ENCODE data around the gene ZSWIM3.

ZSWIM3 gene

DNA sequence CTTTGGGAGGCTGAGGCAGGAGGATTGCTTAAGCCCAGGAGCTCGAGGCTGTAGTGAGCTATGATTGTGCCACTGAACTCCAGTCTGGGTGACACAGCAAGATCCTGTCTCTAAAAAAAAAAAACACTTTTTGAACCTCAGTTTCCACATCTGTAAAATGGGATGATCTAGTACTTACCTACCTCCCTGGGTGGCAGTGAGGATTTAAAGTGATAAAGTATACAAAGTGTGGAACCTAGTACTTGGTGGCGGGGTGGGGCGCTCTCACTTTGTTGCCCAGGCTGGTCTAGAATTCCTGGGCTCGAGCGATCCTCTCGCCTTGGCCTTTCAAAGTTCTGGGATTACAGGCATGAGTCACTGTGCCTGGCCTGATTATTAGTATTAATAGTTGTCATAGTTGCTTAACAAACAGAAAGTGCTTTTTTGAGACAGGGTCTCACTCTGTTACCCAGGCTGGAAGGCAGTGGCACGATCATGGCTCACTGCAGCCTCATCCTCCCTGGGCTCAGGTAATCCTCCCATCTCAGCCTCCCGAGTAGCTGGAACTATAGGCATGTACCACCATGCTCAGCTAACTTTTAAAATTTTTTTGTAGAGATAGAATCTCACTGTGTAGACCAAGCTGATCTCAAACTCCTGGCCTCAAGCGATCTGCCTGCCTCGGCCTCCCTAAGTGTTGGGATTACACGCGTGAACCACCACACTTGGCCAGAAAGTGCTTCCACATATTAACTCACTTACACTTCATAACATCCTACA lies 61.5 kb downstream of the ZSWIM3 start:
- no peaks in the 10 kb centered on the region for H3K9me3 ChIP-seq (ENCODE audit: low read length)
- no peaks in the 10 kb centered on the region for H3K27me3 ChIP-seq (ENCODE audit: insufficient read depth, low read length)
- H2AFZ ChIP-seq (ENCODE audit: low read depth, low read length): no peak overlapping the region
- H3K4me3 ChIP-seq (ENCODE audit: low read length): no peak overlapping the region
- H3K4me1 ChIP-seq (ENCODE audit: insufficient read depth, low read length): no peaks in the 10 kb centered on the region
- H3K36me3 ChIP-seq (ENCODE audit: insufficient read depth, low read length): no peaks in the 10 kb centered on the region

DNA sequence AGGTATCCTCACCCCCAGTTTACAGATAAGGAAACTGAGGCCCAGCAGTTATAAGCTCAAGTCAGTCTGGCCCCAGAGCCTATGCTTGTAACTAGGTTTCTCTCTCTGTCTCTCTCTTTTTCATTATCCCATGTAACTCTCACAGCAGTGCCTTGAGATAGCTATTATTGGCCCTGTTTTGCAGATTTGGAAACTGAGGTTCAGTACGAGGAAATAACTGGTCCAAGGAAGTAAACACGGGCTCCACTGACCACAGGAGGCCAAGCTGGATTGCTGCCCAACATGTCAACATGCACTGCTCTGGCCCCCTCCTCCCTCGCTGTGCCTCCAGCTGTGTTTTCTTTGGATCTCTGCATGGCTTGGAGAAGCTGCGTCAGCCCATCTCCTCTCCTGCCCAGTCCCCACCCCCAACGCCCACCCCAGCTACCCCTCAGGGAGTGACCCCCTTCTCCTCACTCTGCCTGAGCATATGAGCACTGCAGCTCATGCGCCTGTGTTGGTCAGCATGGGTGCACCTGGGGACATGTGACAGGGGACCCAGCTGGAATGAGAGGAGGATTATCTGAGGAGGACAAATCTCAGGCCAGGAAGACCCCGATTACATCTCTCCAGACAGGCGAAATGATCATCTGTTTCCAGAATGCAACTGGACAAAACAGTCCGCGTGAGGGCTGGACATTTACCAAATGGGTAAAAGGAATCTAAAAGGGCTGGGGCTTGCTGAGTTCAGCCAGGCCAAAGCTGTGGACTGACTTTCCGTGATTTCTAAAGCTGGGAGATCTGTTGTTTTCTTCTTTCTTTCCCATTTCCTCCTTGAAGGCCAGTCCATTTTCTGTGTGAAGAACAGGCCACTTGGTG lies 62.4 kb downstream of the ZSWIM3 start:
- H3K27me3 ChIP-seq (ENCODE audit: insufficient read depth, low read length): no peaks in the 10 kb centered on the region
- H3K4me1 ChIP-seq (ENCODE audit: insufficient read depth, low read length): no peaks in the 10 kb centered on the region
- H2AFZ ChIP-seq (ENCODE audit: low read depth, low read length): no peak overlapping the region
- H3K4me3 ChIP-seq (ENCODE audit: low read length): no peak overlapping the region
- H3K36me3 ChIP-seq (ENCODE audit: insufficient read depth, low read length): no peaks in the 10 kb centered on the region
- H3K9me3 ChIP-seq (ENCODE audit: low read length): no peaks in the 10 kb centered on the region

DNA sequence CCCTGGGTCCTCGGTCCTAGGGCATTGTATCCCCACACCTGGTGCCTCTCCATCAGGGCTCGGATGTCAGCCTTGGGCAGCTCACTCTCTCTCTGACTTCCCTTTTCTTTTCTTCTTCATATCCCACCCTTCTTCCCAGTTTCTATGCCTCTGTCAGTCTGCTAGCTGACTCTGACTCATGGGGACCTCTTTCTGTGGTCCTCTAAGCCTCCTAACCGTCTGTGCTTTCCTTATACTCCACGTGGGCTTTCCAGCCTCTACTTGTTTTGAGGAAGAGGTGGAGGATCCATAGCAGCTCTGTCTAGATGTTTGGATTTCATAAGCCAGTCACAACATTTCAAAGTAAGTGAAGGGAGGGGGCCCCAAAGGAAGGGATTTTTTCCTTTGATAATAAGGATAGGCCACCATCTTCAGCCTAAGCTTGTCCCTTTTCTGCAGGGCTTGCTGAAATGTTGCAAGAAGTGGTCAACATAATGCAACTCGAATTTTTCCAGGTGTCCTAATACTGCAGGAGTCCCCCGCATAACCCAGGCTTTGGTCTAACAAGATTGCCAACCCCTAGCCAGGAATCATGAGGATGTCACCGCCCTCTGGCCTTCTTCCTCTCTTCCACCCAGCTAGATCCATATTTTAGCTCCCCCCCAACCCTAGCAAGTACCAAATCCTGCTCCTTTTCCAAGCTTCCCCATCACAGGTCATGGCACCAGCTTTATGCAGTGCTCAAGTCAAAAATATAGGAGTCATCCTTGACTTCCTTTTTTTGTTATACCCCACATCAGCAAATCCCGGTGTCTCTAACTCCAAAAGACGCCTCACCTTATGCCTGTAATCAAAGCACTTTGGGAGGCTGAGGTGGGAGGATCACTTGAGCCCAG lies 63.3 kb downstream of the ZSWIM3 start:
- Histone ChIP-seq H3K9me3 (ENCODE audit: low read length) (no peaks in the 10 kb centered on the region), H3K4me1 (ENCODE audit: insufficient read depth, low read length) (no peaks in the 10 kb centered on the region), H3K4me3 (ENCODE audit: low read length) (no peak overlapping the region), H3K27me3 (ENCODE audit: insufficient read depth, low read length) (no peaks in the 10 kb centered on the region), H2AFZ (ENCODE audit: low read depth, low read length) (no peak overlapping the region), H3K36me3 (ENCODE audit: insufficient read depth, low read length) (no peaks in the 10 kb centered on the region)

DNA sequence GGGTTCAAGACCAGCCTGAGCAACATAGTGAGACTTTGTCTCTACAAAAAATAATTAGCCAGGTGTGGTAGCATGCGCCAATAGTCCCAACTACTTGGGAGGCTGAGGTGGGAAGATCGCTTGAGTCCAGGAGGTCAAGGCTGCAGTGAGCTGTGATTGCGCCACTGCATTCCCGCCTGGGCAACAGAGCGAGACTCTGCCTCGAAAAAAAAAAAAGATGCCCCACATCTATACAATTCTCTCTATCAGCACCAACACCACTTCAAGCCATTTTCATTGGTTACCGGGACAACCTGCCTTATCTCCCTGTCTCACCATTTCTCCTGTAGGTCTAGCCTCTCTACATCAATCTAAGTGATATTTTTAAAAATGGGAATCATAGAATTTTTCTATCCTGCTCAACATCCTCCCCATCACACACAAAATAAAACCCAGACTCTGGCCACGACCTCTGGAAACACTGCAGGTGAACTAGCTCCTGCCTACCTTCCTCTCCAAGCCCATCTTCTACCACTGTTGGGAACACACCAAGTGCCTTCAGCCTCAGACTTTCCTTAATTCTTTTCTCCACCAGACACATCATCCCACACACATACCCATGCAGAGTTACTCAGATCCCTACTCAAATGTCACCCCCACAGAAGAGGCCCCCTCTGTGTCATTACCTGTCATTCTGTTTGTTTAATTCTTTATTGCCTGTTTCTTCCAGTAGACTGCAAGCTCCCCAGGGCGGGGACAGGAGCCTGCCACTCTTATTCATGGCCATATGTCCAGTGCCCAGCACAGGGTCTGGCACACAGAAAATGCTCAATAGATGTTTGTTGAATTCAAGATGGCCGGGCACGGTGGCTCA lies 64.1 kb downstream of the ZSWIM3 start:
- no peaks in the 10 kb centered on the region for H3K36me3 ChIP-seq (ENCODE audit: insufficient read depth, low read length)
- no peak overlapping the region for H3K4me3 ChIP-seq (ENCODE audit: low read length)
- H2AFZ ChIP-seq (ENCODE audit: low read depth, low read length): no peak overlapping the region
- H3K27me3 ChIP-seq (ENCODE audit: insufficient read depth, low read length): no peaks in the 10 kb centered on the region
- H3K4me1 ChIP-seq (ENCODE audit: insufficient read depth, low read length): no peaks in the 10 kb centered on the region
- H3K9me3 ChIP-seq (ENCODE audit: low read length): no peaks in the 10 kb centered on the region

DNA sequence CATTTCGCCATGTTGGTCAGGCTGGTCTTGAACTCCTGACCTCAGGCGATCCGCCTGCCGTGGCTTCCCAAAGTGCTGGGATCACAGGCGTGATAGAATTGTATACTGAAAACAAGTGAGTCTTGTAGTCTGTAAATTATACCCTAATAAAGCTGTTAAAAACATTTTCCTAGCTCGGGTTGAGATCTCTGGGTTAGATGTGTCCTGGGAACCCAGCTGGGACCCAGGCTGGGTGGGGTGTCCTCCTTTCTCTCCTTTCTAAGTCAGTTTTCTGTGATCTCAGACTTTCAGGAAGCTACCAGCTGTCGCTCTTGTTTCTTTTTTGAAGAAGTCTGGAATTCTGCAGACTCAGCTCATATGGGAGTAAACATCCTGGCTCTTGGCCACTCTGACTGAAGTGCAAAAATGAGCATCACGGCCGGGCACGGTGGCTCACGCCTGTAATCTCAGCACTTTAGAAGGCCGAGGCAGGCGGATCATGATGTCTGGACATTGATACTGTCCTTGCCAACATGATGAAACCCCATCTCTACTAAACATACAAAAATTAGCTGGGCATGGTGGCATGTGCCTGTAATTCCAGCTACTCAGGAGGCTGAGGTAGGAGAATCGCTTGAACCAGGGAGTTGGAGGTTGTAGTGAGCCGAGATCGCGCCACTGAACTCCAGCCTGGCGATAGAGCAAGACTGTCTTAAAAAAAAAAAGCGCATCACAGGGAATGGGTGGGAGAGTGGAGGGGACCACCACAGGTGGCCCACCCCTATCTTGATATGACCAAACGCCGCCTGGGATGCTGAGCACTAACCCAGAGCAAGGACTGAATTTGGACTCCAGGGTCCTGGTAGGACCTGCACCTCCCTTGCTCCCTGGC lies 67.2 kb downstream of the ZSWIM3 start:
- H3K27me3 ChIP-seq (ENCODE audit: insufficient read depth, low read length): no peaks in the 10 kb centered on the region
- H2AFZ ChIP-seq (ENCODE audit: low read depth, low read length): no peak overlapping the region
- H3K4me1 ChIP-seq (ENCODE audit: insufficient read depth, low read length): no peaks in the 10 kb centered on the region
- H3K4me3 ChIP-seq (ENCODE audit: low read length): no peak overlapping the region
- H3K36me3 ChIP-seq (ENCODE audit: insufficient read depth, low read length): no peaks in the 10 kb centered on the region
- no peaks in the 10 kb centered on the region for H3K9me3 ChIP-seq (ENCODE audit: low read length)

DNA sequence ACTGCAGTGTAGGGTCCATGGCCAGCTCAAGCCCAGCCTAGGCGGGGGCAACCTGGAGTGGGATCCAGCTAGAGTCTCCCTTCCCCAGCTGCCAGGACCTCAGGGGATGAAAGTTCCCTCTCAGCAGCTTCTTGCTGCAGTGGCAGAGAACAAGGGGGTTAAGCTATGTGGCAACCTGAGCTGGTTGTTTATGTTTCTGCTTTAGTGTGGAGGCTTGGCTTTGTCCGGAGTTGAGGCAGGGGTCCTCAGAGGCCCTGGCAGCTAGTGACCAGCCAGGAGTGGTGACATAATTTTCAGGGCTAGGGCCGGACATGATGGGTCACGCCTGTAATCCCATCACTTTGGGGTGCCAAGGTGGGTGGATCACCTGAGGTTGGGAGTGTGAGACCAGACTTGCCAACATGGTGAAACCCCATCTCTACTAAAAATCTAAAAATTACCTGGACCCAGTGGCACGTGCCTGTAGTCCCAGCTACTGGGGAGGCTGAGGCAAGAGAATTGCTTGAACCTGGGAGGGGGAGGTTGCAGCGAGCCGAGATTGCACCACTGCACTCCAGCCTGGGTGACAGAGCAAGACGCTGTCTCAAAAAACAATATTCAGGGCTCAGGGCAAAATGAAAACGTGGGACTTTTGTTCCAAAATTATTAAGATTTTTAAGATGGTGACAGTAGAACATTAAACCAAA lies 68.5 kb downstream of the ZSWIM3 start:
- H3K27me3 ChIP-seq (ENCODE audit: insufficient read depth, low read length): no peaks in the 10 kb centered on the region
- H3K4me1 ChIP-seq (ENCODE audit: insufficient read depth, low read length): no peaks in the 10 kb centered on the region
- no peaks in the 10 kb centered on the region for H3K9me3 ChIP-seq (ENCODE audit: low read length)
- H2AFZ ChIP-seq (ENCODE audit: low read depth, low read length): no peak overlapping the region
- no peaks in the 10 kb centered on the region for H3K36me3 ChIP-seq (ENCODE audit: insufficient read depth, low read length)
- no peak overlapping the region for H3K4me3 ChIP-seq (ENCODE audit: low read length)

DNA sequence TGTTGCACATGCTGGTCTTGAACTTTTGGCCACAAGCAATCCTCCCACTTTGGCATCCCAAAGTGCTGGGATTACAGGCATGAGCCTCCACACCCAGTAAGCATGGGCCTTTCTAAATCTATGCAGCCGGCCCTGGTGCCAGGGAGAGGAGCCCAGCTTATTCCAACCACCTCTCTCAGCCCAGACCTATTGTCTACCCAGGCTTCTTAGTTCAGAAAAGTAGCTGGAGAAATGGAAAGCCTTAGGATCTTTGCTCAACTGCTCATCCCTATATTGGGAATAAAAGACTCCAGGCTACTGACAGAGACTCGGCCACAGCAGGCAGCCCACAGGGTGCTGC lies 69.3 kb downstream of the ZSWIM3 start:
- H3K4me3 ChIP-seq (ENCODE audit: low read length): no peak overlapping the region
- no peaks in the 10 kb centered on the region for H3K36me3 ChIP-seq (ENCODE audit: insufficient read depth, low read length)
- no peaks in the 10 kb centered on the region for H3K27me3 ChIP-seq (ENCODE audit: insufficient read depth, low read length)
- H3K9me3 ChIP-seq (ENCODE audit: low read length): no peaks in the 10 kb centered on the region
- H2AFZ ChIP-seq (ENCODE audit: low read depth, low read length): no peak overlapping the region
- no peaks in the 10 kb centered on the region for H3K4me1 ChIP-seq (ENCODE audit: insufficient read depth, low read length)

DNA sequence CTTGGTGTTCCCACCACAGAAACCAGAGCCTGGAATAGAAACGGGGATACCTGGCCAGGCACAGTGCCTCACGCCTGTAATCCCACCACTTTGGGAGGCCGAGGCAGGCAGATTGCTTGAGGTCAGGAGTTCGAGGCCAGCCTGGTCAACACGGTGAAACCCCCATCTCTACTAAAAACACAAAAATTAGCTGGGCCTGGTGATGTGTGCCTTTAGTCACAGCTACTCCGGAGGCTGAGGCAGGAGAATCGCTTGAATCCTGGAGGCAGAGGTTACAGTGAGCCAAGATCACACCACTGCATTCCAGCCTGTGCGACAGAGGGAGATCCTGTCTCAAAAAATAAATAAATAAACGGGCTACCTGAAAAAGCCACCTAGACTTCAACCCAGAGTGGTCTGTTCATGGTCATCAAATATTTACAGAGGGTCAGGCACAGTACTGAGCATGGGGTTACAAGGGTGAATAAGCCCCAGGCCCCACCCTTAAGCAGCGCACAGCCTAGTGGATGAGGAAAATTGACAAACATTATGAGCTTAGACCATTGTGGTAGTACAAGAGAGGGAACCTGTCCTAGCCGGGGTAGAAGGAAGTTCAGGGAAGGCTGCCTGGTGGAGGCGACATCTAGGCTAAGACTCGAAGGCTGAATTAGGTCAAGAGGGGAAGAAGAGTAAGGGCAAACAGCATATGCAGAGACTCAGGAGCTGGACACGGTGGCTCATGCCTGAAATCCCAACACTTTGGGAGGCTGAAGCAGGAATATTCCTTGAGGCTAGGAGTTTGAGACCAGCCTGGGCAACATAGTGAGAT lies 69.9 kb downstream of the ZSWIM3 start:
- Histone ChIP-seq H2AFZ (ENCODE audit: low read depth, low read length) (no peak overlapping the region), H3K9me3 (ENCODE audit: low read length) (no peaks in the 10 kb centered on the region), H3K4me1 (ENCODE audit: insufficient read depth, low read length) (no peaks in the 10 kb centered on the region), H3K27me3 (ENCODE audit: insufficient read depth, low read length) (no peaks in the 10 kb centered on the region), H3K36me3 (ENCODE audit: insufficient read depth, low read length) (no peaks in the 10 kb centered on the region), H3K4me3 (ENCODE audit: low read length) (no peak overlapping the region)
